ENCODE measurements around the gene TINAGL1.
A peak's percentile ranks its signal among the peaks of the same experiment; 100 is the strongest.
"Not testable (repeated sequence)": the region's sequence is repeated elsewhere in the genome, so short reads cannot be mapped to it uniquely, and the experiment has no call there.

Gene TINAGL1

GRCh38 chr1:31583995-31584868 lies 7.9 kb downstream of the TINAGL1 start:
- no peak for DNase-seq (ENCODE audit: low spot score)

GRCh38 chr1:31584869-31585735 lies 8.8 kb downstream of the TINAGL1 start:
- DNase-seq (ENCODE audit: low spot score): no peak

DNA sequence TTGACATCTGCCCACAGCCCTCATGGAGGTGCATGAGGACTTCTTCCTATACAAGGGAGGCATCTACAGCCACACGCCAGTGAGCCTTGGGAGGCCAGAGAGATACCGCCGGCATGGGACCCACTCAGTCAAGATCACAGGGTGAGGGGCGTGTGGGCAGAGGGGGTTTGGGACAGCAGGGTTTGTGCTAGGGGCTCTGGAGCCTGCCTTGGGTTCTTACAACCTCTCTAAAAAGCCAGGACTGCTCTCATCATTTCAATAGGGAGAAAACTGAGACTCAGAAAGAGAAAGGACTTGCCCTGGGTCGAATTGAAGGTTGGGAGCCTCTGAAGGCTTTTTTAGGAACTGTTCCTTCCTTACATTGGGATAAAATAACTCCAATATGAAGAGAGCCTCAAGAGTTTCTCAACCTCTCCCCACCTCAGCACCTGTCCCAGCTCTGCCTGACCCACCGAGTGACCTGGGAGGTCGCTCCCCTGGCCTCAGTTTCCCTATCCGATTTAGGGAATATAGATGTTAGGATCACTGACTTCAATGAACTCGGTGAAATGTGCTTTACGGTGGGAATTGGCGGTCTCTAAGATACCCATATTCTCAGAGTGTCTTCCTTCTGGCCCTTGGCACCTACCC lies 9.5 kb downstream of the TINAGL1 start:
- DNase-seq (ENCODE audit: low spot score): no peak

DNA sequence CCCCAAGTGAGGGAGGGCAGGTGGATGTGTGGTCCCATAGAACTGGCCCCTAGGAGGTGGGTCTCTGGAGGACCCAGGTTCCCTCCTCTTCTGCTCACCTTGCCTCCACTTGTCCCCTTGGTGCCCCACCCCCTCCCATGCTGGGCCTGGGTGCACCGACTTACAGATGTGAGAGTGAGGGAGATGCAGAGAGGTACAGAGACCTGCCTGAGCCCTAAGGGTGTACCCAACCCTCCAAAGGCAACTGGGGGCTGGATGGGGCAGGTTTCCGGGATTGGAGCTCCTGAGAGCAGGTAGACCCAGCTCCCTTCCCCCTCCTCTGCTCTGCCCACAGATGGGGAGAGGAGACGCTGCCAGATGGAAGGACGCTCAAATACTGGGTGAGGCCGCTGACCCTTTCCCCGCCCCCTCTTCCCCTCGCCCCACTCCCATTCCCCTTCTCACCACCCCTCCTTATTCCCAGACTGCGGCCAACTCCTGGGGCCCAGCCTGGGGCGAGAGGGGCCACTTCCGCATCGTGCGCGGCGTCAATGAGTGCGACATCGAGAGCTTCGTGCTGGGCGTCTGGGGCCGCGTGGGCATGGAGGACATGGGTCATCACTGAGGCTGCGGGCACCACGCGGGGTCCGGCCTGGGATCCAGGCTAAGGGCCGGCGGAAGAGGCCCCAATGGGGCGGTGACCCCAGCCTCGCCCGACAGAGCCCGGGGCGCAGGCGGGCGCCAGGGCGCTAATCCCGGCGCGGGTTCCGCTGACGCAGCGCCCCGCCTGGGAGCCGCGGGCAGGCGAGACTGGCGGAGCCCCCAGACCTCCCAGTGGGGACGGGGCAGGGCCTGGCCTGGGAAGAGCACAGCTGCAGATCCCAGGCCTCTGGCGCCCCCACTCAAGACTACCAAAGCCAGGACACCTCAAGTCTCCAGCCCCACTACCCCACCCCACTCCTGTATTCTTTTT lies 10.3 kb downstream of the TINAGL1 start:
- no peak for DNase-seq (ENCODE audit: low spot score)

DNA sequence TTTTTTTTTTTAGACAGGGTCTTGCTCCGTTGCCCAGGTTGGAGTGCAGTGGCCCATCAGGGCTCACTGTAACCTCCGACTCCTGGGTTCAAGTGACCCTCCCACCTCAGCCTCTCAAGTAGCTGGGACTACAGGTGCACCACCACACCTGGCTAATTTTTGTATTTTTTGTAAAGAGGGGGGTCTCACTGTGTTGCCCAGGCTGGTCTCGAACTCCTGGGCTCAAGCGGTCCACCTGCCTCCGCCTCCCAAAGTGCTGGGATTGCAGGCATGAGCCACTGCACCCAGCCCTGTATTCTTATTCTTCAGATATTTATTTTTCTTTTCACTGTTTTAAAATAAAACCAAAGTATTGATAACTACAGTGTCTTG lies 11.0 kb downstream of the TINAGL1 start:
- DNase-seq (ENCODE audit: low spot score): not testable (repeated sequence)

DNA sequence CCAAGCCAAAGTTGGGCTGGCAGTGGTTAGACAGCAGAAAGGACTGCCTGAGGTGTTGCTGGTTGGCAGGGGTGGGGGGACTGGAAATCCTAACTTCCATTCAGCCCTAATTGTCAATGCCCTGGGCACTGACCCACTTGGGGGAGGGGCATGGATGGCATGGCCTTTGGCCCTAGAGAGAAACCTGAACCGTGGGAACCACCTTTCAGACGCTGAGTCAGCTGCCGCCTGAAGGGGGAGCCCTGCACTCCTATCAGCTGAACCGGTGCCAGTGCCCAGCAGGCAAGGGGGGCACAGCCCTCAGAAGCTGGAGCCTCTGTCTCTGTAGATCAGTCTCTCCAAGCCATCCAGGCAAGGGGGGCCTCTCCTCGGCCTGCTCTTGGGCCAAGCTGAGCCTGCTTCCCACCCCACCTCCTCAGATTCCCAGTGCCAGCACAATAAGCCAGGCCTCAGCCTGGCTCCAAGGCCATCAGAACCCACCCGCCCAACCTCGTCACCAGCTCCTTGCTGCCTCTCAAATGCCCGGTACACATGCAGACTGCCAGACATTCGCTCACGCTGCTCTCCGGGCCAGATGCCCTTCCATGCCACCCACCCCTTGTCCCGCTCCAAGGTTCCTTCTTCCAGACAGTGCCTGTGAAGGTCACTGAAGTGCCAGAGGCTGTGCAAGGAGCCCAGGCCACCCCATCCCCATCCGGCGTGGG lies 11.6 kb downstream of the TINAGL1 start:
- peak; percentile 58 for DNase-seq (ENCODE audit: low spot score)

- peak; percentile 78 for DNase-seq (ENCODE audit: low spot score)
These were observed 12.6 kb downstream of the TINAGL1 start for GRCh38 chr1:31588751-31589515.

DNA sequence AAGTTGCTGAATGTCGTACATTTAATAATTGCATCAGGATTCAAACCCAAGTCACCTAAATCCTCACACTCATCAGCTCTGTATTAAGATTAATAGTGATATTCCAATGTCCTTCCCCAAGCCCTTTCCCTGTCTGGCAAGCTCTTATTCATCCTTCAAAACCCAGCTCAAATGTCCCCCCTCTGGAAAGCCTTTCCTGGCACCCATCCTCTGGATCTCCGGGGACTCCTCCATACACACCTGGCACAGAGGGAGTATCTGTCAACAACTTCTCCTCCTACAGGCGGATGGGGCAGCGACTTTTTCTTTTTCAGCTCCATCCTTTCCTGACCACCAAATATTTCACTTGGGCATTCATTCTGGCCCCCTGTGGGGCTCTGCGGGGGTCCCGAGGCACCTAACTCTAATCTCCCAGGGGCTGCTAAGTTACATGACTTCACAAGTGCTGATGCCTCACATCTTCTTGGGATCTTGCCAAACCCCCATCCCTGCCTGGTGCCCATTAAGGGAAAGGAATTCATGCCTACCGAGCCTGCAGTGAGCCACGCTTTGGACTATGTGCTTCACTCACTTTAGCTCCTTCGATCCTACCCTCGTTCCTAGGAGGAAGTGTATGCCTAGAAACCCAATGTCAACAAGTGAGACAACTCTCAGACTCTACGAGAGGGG lies 15.2 kb downstream of the TINAGL1 start:
- DNase-seq (ENCODE audit: low spot score): no peak

DNA sequence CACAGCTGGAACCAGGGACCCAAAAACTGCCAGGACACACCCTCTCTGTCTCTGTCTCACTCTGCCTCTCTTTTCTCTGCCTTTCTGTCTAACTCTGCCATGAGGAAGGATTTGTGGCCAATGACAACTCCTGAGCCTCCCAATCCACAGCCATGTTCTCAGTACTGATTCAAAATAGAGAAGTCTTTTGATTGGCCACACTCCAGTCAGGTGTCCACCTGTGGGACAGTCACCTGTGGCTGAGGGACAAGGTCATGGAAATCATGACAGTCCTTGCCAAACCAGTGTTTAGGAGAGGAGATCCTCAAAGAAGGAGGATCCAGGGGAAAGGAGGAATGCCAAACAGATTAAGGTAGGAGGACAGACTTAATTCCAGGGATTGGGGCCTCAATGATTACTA lies 15.8 kb downstream of the TINAGL1 start:
- DNase-seq (ENCODE audit: low spot score): no peak

- DNase-seq (ENCODE audit: low spot score): no peak
These were observed 16.9 kb downstream of the TINAGL1 start for GRCh38 chr1:31593136-31593665.

DNA sequence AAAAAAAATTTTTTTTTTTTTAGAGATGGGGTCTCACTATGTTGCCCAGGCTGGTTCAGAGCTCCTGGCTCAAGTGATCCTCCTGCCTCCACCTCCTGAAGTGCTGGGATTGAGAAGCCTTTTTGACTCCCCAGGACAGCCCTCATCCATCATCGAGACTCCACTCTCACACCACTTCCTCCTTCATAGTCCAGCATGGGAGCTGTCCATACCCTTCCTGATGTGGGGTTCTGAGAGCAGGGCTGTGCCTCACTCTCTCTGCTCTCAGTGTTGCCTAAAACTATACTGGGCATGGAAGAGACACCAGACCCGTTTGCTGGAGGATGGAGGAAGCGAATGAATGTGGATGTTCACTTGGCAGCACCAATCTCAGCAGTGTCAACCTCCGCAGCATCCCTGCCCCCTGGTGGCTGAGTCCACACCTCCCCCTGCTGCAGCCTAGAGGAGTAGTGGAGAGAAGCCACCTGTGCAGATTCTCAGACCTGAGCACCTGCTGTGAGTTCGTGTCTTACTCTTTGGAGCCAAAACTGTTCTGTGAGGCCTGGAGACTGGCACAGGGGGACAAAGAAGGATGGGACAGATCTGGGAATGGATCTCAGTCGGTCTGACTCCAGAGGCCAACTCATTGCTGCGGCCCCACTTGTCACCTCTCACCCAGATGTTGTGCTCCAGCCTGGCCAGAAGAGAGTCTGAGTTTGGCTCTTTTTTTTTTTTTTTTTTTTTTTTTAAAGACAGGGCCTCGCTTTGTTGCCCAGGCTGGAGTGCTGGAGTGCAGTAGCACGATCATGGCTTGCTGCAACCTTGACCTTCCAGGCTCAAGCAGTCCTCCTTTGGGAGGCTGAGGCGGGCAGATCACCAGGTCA lies 17.7 kb downstream of the TINAGL1 start:
- DNase-seq (ENCODE audit: low spot score): peak; percentile 72

- DNase-seq (ENCODE audit: low spot score): no peak
These were observed 19.8 kb downstream of the TINAGL1 start for GRCh38 chr1:31595836-31596736.

- peak; percentile 70 for DNase-seq (ENCODE audit: low spot score)
These were observed 20.4 kb downstream of the TINAGL1 start for GRCh38 chr1:31596737-31597097.

- no peak for DNase-seq (ENCODE audit: low spot score)
These were observed 22.7 kb downstream of the TINAGL1 start for GRCh38 chr1:31598980-31599379.

DNA sequence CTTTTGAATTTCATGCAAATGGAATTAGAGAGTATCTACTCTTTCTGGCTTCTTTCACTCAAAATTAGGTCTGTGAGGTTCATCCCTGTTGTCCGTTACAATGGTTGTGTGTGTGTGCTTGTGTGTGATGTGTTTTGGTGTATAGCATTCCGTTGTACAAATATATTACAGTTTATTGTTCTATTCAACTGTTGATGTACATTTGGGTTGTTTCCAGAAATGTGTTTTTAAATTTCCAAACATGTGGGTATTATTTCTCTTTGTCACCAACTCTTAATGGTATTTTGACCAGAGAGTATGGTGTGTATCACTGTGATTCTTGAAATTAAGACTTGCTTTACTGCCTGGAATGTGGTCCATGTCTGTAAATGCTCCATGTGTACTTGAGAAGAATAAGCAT lies 24.3 kb downstream of the TINAGL1 start:
- DNase-seq (ENCODE audit: low spot score): no peak

DNA sequence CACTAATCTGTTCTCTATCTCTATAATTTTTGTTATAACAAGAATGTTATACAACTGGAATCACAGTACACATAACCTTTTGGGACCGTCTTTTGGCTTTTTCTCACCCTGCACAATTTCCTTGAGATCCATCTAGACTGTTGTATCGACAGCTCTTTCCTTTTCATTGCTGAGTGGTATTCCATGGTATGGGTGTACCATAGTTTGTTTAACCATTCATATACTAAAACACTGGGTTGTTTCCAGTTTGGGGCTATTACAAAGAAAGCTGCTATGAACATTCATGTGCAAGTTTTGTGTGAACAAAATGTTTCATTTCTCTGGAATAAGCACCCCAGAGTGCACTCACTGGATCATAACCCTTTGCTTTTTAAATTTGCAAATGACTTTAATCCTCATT lies 25.8 kb downstream of the TINAGL1 start:
- DNase-seq (ENCODE audit: low spot score): no peak

GRCh38 chr1:31605908-31606427 lies 29.7 kb downstream of the TINAGL1 start:
- DNase-seq (ENCODE audit: low spot score): no peak

All from kidney capillary endothelial cell (primary cell).